ENCODE data around the gene SPN.

SPN gene

DNA sequence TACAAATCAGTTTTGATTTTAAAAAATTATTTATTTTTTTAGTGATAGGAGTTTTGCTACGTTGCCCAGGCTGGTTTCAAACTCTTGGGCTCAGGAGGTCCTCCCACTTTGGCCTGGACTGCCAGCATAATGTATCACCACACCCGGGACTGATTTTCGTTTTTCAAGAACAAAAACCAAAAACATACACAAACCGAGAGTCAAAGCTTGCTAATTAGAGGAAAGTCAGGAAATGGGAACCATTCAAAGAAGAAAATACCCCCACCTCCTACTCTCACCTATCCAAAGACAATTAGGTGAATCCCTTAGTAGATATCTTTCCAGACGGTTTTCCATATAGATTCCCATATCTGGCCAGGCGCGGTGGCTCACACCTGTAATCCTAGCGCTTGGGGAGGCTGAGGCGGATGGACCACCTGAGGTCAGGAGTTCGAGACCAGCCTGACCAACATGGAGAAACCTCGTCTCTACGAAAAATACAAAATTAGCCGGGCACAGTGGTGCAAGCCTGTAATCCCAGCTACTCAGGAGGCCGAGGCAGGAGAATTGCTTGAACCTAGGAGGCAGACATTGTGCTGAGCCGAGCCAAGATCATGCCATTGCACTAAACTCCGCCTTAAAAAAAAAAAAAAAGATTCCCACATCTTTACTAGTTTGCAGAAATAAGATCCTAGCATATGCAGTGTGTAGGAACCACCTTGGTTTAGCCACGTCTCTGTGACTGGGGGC, 883 bp upstream of the SPN start:
- H3K9ac ChIP-seq, result no peak overlapping the region
- H3K4me2 ChIP-seq, result no peak overlapping the region
- H3K4me3 ChIP-seq (IDR thresholded peaks at IDR 0.05; ENCODE audit: insufficient read depth, low read depth, low read length), result no peak overlapping the region
- H3K27me3 ChIP-seq (ENCODE audit: insufficient read depth, low read depth), result no peaks in the 10 kb centered on the region
- H3K27ac ChIP-seq, result no peak overlapping the region
- TF ChIP-seq, protein P1, sequence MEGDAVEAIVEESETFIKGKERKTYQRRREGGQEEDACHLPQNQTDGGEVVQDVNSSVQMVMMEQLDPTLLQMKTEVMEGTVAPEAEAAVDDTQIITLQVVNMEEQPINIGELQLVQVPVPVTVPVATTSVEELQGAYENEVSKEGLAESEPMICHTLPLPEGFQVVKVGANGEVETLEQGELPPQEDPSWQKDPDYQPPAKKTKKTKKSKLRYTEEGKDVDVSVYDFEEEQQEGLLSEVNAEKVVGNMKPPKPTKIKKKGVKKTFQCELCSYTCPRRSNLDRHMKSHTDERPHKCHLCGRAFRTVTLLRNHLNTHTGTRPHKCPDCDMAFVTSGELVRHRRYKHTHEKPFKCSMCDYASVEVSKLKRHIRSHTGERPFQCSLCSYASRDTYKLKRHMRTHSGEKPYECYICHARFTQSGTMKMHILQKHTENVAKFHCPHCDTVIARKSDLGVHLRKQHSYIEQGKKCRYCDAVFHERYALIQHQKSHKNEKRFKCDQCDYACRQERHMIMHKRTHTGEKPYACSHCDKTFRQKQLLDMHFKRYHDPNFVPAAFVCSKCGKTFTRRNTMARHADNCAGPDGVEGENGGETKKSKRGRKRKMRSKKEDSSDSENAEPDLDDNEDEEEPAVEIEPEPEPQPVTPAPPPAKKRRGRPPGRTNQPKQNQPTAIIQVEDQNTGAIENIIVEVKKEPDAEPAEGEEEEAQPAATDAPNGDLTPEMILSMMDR (conservative IDR thresholded peaks at IDR 0.05; ENCODE audit: low read depth, low read length), result no peak
- H2AFZ ChIP-seq (ENCODE audit: low read depth), result no peak overlapping the region
- peaks cover 9% of the 10 kb centered on the region for H3K4me1 ChIP-seq (ENCODE audit: low read depth, poor library complexity, severe bottlenecking)
- no peaks in the 10 kb centered on the region for H4K20me1 ChIP-seq (ENCODE audit: insufficient read depth)
- no peaks in the 10 kb centered on the region for H3K79me2 ChIP-seq (ENCODE audit: insufficient read depth, low read depth)
- H3K36me3 ChIP-seq (ENCODE audit: insufficient read depth), result no peaks in the 10 kb centered on the region

DNA sequence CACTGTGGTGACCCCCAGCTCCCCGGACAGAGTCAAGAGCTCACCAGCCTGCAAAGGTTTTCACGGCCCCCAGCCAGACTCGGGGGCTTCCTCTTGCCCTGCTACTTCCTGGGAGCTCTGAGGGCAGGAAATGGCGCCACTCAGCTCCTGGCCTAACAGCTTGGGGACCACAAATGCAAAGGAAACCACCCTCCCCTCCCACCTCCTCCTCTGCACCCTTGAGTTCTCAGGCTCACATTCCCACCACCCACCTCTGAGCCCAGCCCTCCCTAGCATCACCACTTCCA, 375 bp upstream of the SPN start:
- Histone ChIP-seq H2AFZ (ENCODE audit: low read depth) (no peak overlapping the region), H3K27ac (no peak overlapping the region), H3K79me2 (ENCODE audit: insufficient read depth, low read depth) (no peaks in the 10 kb centered on the region), H3K4me2 (no peak overlapping the region), H3K4me1 (ENCODE audit: low read depth, poor library complexity, severe bottlenecking) (peaks cover 9% of the 10 kb centered on the region), H3K27me3 (ENCODE audit: insufficient read depth, low read depth) (no peaks in the 10 kb centered on the region), H3K4me3 (IDR thresholded peaks at IDR 0.05; ENCODE audit: insufficient read depth, low read depth, low read length) (no peak overlapping the region), H4K20me1 (ENCODE audit: insufficient read depth) (no peaks in the 10 kb centered on the region), H3K36me3 (ENCODE audit: insufficient read depth) (no peaks in the 10 kb centered on the region), H3K9ac (no peak overlapping the region)
- TF ChIP-seq, protein P1 (conservative IDR thresholded peaks at IDR 0.05; ENCODE audit: low read depth, low read length), result no peak

DNA sequence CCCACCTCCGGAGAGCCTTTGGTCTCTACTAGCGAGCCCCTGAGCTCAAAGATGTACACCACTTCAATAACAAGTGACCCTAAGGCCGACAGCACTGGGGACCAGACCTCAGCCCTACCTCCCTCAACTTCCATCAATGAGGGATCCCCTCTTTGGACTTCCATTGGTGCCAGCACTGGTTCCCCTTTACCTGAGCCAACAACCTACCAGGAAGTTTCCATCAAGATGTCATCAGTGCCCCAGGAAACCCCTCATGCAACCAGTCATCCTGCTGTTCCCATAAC, 702 bp downstream of the SPN start:
- Histone ChIP-seq H3K4me2 (no peak overlapping the region), H3K36me3 (ENCODE audit: insufficient read depth) (no peaks in the 10 kb centered on the region), H2AFZ (ENCODE audit: low read depth) (no peak overlapping the region), H3K27me3 (ENCODE audit: insufficient read depth, low read depth) (no peaks in the 10 kb centered on the region), H3K4me1 (ENCODE audit: low read depth, poor library complexity, severe bottlenecking) (peaks cover 9% of the 10 kb centered on the region), H3K4me3 (IDR thresholded peaks at IDR 0.05; ENCODE audit: insufficient read depth, low read depth, low read length) (no peak overlapping the region), H3K9ac (no peak overlapping the region), H3K79me2 (ENCODE audit: insufficient read depth, low read depth) (no peaks in the 10 kb centered on the region), H3K27ac (no peak overlapping the region), H4K20me1 (ENCODE audit: insufficient read depth) (no peaks in the 10 kb centered on the region)
- TF ChIP-seq, protein P1 (conservative IDR thresholded peaks at IDR 0.05; ENCODE audit: low read depth, low read length), result no peak

DNA sequence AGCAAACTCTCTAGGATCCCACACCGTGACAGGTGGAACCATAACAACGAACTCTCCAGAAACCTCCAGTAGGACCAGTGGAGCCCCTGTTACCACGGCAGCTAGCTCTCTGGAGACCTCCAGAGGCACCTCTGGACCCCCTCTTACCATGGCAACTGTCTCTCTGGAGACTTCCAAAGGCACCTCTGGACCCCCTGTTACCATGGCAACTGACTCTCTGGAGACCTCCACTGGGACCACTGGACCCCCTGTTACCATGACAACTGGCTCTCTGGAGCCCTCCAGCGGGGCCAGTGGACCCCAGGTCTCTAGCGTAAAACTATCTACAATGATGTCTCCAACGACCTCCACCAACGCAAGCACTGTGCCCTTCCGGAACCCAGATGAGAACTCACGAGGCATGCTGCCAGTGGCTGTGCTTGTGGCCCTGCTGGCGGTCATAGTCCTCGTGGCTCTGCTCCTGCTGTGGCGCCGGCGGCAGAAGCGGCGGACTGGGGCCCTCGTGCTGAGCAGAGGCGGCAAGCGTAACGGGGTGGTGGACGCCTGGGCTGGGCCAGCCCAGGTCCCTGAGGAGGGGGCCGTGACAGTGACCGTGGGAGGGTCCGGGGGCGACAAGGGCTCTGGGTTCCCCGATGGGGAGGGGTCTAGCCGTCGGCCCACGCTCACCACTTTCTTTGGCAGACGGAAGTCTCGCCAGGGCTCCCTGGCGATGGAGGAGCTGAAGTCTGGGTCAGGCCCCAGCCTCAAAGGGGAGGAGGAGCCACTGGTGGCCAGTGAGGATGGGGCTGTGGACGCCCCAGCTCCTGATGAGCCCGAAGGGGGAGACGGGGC, 1.3 kb downstream of the SPN start:
- Histone ChIP-seq H3K9ac (no peak overlapping the region), H3K4me2 (no peak overlapping the region), H4K20me1 (ENCODE audit: insufficient read depth) (no peaks in the 10 kb centered on the region), H3K36me3 (ENCODE audit: insufficient read depth) (no peaks in the 10 kb centered on the region), H3K27ac (no peak overlapping the region), H3K4me3 (IDR thresholded peaks at IDR 0.05; ENCODE audit: insufficient read depth, low read depth, low read length) (no peak overlapping the region), H3K79me2 (ENCODE audit: insufficient read depth, low read depth) (no peaks in the 10 kb centered on the region), H2AFZ (ENCODE audit: low read depth) (no peak overlapping the region), H3K4me1 (ENCODE audit: low read depth, poor library complexity, severe bottlenecking) (peaks cover 9% of the 10 kb centered on the region), H3K27me3 (ENCODE audit: insufficient read depth, low read depth) (no peaks in the 10 kb centered on the region)
- TF ChIP-seq, protein P1 (conservative IDR thresholded peaks at IDR 0.05; ENCODE audit: low read depth, low read length), result no peak

Measured in KMS-11 (cell line).